Upper lobe of right lung (tissue), 1 donor: Measurements from ENCODE around the gene CAMK1D. TPM values are rescaled to one million over a fixed set of nuclear protein-coding genes. Genes with fewer than 3 reads are reported as not detected.
"Not testable (repeated sequence)": the region's sequence is repeated elsewhere in the genome, so short reads cannot be mapped to it uniquely, and the experiment has no call there.

Experiments
- ATAC-seq: fragments of 200-7000 bp; cut with Tn5 transposase; one replicate; pipeline ENCODE4 v1.9.1; 2020; ENCODE audit warnings: mild to moderate bottlenecking, moderate library complexity
- DNase-seq: peaks from one replicate; pipeline ENCODE4 v3.0.0-alpha.2; 2020
- H3K27ac ChIP-seq: fragments of 200-600 bp; one replicate; pipeline ENCODE4 v1.8.0; 2022
- H3K27me3 ChIP-seq: fragments of 200-600 bp; one replicate; pipeline ENCODE4 v1.8.0; 2022; ENCODE audit warnings: mild to moderate bottlenecking
- H3K36me3 ChIP-seq: fragments of 200-600 bp; one replicate; pipeline ENCODE4 v1.8.0; 2022
- H3K4me1 ChIP-seq: fragments of 200-600 bp; one replicate; pipeline ENCODE4 v1.8.0; 2022
- H3K4me3 ChIP-seq: fragments of 200-600 bp; one replicate; pipeline ENCODE4 v1.8.0; 2022; ENCODE audit warnings: mild to moderate bottlenecking
- H3K9me3 ChIP-seq: fragments of 200-600 bp; one replicate; pipeline ENCODE4 v1.8.0; 2022
- intact Hi-C: fragments of 100-400 bp; cut with DNase I; formaldehyde crosslinking; loops from one replicate; pipeline ENCODE4 v1.11.0; 2022
- total RNA-seq: library from RNA; stranded (reverse); fragmentation: NEBNext Ultra II Directional; extraction: Animal tissue kit (Norgen Biotek cat#: 25700); gene quantifications from one replicate; pipeline ENCODE4 v1.2.1, GENCODE V29; 2021
- TF ChIP-seq, protein P1 (sequence below): fragments of 200-600 bp; IDR thresholded peaks from one replicate; pipeline ENCODE4 v1.8.0; 2022; ENCODE audit warnings: antibody characterized with exemption
- donor health status: DM: no; HTN: yes; CAD: no; lungs with severe emphysema.

The CAMK1D gene
- total RNA-seq, 1 donor from 2014 or later: 17.1 TPM

- Histone ChIP-seq H3K36me3 (no peaks in the 10 kb centered on the region), H3K4me3 (no peak overlapping the region), H3K9me3 (no peaks in the 10 kb centered on the region), H3K4me1 (no peaks in the 10 kb centered on the region), H3K27me3 (no peaks in the 10 kb centered on the region), H3K27ac (no peak overlapping the region)
- intact Hi-C loops: no loop called here
- DNase-seq (no peak), ATAC-seq (no peak)
- TF ChIP-seq, protein P1, sequence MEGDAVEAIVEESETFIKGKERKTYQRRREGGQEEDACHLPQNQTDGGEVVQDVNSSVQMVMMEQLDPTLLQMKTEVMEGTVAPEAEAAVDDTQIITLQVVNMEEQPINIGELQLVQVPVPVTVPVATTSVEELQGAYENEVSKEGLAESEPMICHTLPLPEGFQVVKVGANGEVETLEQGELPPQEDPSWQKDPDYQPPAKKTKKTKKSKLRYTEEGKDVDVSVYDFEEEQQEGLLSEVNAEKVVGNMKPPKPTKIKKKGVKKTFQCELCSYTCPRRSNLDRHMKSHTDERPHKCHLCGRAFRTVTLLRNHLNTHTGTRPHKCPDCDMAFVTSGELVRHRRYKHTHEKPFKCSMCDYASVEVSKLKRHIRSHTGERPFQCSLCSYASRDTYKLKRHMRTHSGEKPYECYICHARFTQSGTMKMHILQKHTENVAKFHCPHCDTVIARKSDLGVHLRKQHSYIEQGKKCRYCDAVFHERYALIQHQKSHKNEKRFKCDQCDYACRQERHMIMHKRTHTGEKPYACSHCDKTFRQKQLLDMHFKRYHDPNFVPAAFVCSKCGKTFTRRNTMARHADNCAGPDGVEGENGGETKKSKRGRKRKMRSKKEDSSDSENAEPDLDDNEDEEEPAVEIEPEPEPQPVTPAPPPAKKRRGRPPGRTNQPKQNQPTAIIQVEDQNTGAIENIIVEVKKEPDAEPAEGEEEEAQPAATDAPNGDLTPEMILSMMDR: no peak
Measured at GRCh38 chr10:12852687-12853086, 503.3 kb downstream of the CAMK1D start.

GRCh38 chr10:12854988-12855387 lies 505.6 kb downstream of the CAMK1D start:
- Histone ChIP-seq H3K36me3 (no peaks in the 10 kb centered on the region), H3K27ac (no peak overlapping the region), H3K9me3 (no peaks in the 10 kb centered on the region), H3K4me3 (no peak overlapping the region), H3K27me3 (no peaks in the 10 kb centered on the region), H3K4me1 (no peaks in the 10 kb centered on the region)
- intact Hi-C loops: no loop called here
- DNase-seq (no peak), ATAC-seq (no peak)
- TF ChIP-seq, protein P1: no peak

- Histone ChIP-seq H3K4me1 (no peaks in the 10 kb centered on the region), H3K4me3 (no peak overlapping the region), H3K27ac (no peak overlapping the region), H3K36me3 (no peaks in the 10 kb centered on the region), H3K9me3 (no peaks in the 10 kb centered on the region), H3K27me3 (no peaks in the 10 kb centered on the region)
- intact Hi-C loops: no loop called here
- TF ChIP-seq, protein P1: no peak
- ATAC-seq (no peak), DNase-seq (no peak)
Measured at GRCh38 chr10:12862459-12862858, 513.1 kb downstream of the CAMK1D start.

- H3K9me3 ChIP-seq, intact Hi-C loops, H3K36me3 ChIP-seq, DNase-seq, ATAC-seq, H3K27me3 ChIP-seq, H3K27ac ChIP-seq, H3K4me1 ChIP-seq, H3K4me3 ChIP-seq: not testable (repeated sequence)
Measured at GRCh38 chr10:12865515-12865914, 516.2 kb downstream of the CAMK1D start.

DNA sequence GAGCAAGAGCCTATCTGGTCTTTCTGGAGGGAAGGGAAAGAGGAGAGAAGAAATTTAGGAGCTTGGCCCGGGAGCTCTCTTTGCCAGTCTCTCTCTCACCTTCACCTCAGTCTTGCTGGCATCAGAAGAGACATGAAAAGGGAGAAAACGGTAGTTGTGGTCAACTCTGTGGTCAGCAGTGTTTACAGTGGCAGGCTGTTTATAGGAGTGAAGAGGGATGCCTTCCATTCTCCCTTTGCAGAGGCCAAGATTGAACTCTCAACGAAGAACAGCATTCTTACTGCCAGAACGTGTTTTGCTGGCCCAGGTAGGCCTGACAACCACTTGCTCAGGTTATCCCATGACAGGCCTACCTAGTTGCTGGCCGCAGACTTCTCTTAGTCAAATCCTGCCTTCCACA lies 518.9 kb downstream of the CAMK1D start:
- ATAC-seq: peak; percentile 46
- no peaks in the 10 kb centered on the region for H3K36me3 ChIP-seq
- no peak for DNase-seq

GRCh38 chr10:12869427-12869826 lies 520.1 kb downstream of the CAMK1D start:
- Histone ChIP-seq H3K36me3 (no peaks in the 10 kb centered on the region), H3K9me3 (no peaks in the 10 kb centered on the region), H3K4me1 (no peaks in the 10 kb centered on the region), H3K27me3 (no peaks in the 10 kb centered on the region), H3K4me3 (no peak overlapping the region), H3K27ac (no peak overlapping the region)
- intact Hi-C loops: no loop called here
- ATAC-seq (no peak), DNase-seq (no peak)
- TF ChIP-seq, protein P1: no peak

More for the DNA sequence above, 518.9 kb downstream of the CAMK1D start:
- Histone ChIP-seq H3K4me3 (no peak overlapping the region), H3K4me1 (no peaks in the 10 kb centered on the region), H3K9me3 (no peaks in the 10 kb centered on the region), H3K27ac (no peak overlapping the region), H3K27me3 (no peaks in the 10 kb centered on the region)
- TF ChIP-seq, protein P1: no peak
- intact Hi-C loops: no loop called here
